Kidney capillary endothelial cell (primary cell): ENCODE measurements around the gene GPR137B.
"Not testable (repeated sequence)": the region's sequence is repeated elsewhere in the genome, so short reads cannot be mapped to it uniquely, and the experiment has no call there.

ENCODE experiments used
- DNase-seq: peaks from one replicate; pipeline ENCODE4 v3.0.0-alpha.2; 2018; ENCODE audit warnings: low spot score

Gene GPR137B

DNA sequence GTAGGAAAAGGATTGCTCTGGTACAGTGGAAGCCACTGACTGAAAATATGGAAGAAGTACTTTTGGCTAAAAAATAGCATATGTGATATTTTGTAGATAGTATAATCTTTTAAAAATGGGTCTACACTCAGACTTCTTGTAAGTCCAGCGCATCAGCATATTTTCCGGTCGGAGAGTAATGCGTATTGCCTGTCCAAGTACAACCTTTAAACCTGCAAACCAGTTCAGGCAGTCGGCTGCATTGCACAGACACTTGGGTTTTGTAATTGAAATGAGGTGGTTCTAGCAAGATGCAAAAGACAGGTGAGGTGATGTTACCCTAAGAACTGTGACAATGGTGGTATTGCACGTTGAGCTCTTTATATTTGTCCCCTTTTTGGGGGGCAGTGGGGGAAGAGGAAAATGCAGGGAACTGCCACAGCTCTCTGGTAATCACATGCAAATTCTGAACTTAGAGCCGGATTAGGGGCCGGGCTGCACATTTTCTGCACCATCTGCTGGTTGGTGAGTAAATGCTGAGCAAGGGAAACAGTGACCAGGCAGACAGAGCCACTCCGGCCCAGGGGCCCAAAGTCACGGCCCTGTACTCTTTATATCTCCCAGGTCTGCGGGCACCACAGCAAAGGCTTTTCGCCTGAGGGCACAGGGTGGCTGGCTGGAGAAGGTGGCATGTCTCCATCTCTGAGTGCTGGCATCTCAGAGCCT is 2.3 kb downstream of the GPR137B start:
- no peak for DNase-seq

DNA sequence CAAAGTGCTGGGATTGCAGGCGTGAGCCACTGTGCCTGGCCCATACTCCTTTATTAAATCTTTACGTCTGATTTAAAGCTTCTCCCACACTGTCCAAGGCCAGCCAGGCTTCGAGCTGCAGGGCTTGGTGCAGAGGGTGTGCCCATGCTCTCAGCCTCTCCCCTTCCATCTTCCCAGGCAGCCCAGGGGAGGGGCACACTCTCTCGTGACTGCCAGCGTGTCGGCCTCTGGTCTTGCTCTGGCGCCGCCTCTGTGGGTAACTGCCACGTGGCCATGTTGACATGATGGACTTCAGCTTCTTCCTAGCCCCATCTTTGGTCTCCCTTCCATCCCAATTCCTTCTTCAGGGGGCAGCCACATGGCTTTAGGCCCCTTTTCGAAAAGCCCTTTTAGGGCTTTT is 4.7 kb downstream of the GPR137B start:
- no peak for DNase-seq

DNA sequence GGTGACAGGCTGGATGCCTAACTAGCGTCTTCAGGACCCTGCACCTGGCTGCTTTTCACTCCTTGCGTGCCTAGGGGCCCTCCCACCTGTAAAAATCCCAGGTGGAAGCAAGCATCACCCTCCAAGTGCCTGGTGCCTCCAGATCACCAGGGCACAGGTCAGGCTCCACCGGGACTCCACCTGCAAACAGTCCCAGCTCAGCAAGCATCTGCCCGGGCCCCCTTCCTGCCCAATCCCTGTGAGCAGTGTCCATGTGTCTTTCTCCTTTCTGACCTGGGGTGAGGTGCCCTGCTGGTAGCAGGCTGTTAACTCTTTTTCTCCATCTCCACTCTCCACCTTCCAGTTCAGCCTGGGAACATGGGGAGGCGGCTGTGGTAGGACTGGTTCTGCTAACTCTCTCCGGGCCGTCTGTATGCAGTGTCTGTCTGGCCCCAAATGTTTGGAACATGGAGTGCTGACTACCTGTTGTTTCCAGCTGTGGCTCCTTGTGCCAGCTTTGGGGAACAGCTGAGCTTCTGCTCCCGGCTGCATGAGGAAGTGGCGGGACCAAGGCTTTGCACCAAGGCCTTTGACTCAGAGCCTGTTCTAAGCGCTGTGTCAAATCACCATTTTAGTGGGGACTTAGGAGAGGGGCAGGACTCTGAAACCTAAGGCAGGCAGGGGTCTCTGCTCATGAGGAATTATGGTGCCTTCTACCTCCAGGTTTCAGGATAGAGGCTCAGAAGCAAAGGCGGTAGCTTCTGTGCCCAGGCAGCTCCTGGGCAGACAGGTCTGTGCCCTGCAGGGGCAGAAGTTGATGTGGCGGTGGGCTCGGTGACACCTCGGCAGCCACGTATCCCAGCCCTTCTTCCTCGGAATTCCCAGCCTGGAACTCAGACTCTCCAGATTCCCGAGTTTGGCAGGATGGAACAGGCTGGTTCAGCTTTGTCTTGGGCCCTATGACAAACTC is 5.5 kb downstream of the GPR137B start:
- DNase-seq = no peak

DNA sequence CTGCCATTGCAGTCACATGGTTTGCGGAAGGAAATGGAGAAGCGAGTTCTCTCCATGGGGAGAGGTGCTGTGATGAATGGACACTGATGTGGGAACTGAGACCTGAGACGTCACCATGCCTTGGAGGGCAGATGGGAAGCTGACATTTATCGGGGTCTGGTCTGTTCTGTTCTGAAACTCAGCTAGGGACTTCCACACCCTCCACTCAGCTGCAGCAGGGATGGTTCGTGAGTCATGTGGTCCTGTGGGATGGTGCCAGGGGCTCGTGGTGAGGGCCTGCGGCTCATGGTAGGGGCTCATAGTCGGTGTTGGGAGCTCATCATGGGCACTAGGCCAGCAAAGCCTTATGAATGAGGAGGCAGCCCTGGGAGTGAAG is 6.1 kb downstream of the GPR137B start:
- DNase-seq = no peak

DNA sequence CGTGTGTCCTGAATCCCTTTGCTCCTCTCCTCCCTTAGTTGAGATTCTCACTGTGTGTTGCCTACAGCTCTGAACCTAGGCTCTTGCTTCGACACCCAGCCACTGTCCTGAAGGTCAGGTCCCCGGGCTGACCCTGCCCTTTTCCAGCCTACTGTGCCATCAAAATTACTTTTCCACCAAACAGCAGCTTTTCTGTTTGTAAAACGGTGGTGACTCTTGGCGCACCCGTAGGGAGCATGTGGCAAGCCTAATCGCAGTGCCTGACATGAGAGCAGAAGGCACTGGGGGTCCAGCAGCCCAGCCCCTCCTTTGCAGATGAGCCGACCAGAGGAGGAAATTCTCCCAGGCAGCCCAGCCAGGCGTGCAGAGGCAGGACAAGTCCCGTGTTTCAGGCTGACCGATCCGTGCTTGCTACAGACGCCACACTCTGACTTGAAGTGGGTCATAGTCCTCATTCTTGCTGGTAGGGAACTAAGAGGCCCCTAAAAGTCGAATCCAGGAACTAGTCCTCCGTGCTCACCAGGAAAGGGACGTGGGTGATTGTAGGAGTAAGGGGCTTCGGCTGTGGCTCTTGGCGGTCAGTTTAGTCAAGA is 6.8 kb downstream of the GPR137B start:
- DNase-seq = no peak

DNA sequence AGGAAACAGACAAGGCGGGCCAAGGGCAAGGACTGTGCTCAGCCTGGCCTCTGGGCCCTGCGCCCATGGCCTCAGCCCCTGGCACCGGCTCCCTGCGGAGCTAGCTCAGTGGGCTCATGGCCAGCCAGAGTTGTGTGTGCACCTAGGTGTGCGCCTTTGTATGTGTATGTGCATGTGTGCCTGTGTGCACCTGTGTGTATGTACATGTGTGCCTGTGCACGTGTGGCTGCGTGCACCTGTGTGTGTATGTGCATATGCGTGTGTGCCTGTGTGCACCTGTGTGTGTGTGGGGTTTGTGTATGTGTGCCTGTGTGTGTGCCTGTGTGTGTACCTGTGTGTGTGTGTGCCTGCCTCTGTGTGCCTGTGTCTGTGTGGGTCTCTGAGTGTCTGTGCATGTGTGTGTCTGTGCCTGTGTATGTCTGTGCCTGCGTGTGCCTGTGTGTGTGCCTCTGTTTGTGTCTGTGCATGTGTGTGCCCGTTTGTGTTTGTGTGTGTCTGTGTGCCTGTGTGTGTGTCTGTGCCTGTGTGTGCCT is 7.4 kb downstream of the GPR137B start:
- no peak for DNase-seq

DNA sequence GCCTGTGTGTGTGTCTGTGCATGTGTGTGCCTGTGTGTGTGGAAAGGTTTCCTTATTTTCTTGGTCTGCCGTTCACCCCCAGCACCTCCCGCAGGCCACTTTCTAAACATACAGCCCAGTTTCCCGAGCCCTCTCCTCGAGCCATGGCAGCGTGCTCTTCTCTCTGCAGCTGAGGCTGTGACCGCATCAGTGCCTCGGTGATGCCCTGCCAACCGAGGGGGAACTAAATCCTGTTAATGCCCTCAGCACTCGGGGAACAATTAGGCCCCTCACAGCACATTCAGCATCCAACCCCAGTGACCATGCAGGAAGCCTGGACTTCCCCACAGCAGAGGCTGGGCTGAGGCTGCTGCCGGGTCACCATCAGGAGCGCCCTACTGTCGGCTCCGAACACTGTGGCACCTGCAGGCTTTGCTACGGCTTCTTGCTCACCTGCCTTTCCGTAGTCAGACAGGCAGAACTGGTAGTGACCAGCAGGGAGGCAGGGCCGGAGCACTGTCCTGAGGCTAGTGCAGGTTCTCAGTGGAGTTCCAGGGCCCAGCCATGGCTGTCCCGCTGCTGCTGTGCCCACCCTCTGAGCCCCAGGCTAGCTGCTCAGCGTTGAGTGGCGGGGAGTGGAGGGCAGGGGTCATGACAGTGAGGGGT is 8.1 kb downstream of the GPR137B start:
- no peak for DNase-seq

DNA sequence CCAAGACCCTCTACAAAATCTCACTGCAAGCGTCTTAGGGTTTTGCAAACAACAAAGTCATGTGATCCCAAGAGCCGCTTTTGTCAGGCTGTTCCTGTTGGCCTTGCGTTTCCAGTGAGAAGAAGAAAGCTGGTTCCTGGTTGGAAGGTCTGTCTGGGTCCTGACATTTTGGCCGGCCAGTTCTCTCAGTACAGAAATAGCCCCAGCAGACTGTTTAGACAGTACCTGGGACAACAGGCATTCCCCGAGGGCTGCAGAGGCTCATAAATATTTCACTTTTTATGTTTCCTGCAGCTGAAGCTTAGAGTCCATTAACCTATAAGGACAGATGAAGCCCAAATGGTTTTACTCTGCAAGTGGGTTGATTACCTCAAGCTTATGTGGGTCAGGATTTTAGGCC is 8.6 kb downstream of the GPR137B start:
- DNase-seq = no peak

DNA sequence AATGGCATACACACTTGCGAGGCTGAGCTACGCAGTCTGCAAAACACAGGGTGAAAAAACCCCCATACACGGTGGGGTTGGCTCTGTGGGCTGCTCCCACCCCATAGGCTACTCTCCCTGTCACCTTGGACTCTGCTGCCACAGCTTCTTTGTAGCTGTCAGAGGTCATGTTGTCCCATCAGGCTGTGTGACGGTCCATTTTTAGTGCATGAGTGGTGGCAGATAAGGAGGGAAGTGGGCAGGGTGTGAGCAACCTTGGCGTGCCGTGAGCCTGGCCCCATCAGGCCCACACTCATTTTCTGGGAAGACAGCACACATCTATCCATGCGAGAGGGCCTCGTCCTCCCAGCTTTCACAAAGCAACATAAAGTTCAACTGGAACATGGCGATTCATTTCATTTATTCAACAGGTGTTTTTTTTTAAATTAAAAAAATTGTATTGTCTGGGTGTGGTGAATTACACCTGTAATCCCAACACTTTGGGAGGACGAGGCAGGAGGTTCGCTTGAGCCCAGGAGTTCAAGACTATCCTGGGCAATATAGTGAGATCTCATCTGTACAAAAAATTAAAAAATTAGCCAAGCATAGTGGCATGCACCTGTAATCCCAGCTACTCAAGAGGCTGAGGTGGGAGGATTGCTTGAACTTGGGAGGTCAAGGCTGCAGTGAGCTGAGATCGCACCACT is 9.5 kb downstream of the GPR137B start:
- no peak for DNase-seq

DNA sequence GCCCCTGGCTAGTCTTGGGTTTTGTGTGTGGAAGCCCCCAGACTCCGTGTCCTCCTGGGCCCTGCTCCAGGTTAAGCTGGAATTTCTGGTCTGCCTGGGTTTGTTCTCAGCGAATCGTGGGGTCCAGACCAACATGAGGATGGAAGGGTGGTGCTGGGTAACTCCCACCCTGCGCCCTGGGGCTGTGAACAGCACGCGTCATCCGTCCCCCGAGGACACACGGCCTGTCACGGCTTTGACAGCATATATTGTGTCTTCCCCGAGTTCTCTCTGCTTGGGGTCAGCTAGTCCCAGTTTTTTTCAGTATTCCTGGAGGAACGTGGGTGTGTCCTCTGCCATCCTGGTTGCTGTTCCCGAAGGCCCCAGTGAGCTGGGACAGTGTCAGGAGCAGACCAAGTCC is 11.8 kb downstream of the GPR137B start:
- no peak for DNase-seq

DNA sequence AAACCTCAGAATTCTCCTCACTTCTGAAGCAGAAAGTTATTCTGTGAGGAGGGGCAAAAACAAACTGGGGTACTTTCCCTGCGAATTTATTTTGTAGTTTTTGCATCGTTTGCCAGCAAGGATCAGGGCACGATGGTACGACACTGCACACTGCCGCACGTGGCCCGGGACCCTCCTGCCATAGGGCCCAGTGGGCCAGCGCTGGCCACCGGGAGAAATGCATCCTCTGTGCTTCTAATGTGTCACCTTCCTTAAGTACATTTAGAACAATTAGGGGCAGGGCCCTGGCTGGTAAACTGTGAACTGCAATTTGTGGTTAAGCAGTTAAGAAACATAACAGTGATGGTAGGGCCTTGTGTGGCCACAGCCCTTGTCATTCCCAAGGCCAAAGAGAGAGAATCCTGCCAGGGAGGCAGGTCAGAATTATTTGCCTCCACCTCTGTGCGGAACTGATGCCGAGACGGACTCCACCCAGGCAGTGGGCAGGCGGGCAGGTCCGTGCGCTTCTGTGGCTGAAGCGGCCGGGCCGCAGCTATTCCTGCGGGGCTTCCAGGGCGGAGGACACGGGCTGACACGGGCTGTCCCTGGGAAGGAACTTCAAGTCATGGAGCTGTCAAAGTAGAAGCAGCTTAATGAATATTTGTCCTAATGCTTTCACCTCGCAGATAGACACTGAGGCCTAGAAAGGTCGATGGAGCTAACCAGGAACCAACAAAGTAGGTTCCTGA is 12.5 kb downstream of the GPR137B start:
- no peak for DNase-seq

DNA sequence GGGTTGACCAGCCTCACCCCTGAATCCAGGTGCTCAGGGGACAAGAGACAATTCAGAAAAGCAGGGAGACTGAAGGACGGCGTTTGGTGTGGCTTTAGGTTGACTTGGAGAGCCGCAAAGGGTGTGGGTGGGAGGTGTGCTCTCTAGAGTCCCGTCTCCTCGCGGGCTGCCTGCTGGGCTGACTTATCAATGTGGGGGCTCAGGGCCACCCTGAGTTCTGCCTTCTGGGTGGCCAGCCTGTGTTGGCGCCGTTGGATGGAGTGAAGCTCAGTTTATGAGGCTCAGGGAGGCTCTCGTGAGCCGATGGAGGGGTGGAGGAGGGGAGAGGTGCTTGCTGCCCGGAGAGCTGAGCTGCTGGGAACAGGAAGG is 13.0 kb downstream of the GPR137B start:
- no peak for DNase-seq

DNA sequence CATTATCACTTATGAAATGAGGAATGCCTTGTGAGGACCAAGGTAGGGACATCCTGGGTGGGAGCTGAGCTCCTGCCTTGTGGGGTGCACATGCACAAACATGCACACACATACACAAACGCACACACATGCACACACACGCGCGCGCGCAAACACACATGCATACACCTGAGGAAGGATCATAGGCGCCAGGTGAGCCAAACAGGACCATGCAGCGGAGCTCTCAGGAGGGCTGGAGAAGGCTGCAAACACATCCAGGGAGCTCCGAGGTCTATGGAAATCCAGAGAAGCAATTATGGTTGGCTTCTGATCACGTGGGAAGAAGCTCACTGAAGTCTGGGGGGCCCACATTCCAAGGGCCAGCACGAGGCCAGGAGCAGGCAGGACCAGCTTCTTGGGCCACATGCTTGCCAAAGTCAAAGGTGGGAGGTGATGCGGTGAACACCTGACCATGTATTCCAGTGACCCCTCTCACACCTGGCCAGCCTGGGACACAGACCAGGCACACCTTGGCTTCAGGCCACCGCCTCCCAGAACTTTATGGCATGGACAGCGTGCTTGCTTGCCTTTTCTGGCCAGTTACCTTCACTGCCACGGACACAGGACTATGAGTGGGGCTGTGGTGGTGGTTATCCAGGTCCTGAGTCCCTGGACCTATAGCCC is 13.6 kb downstream of the GPR137B start:
- DNase-seq = no peak

DNA sequence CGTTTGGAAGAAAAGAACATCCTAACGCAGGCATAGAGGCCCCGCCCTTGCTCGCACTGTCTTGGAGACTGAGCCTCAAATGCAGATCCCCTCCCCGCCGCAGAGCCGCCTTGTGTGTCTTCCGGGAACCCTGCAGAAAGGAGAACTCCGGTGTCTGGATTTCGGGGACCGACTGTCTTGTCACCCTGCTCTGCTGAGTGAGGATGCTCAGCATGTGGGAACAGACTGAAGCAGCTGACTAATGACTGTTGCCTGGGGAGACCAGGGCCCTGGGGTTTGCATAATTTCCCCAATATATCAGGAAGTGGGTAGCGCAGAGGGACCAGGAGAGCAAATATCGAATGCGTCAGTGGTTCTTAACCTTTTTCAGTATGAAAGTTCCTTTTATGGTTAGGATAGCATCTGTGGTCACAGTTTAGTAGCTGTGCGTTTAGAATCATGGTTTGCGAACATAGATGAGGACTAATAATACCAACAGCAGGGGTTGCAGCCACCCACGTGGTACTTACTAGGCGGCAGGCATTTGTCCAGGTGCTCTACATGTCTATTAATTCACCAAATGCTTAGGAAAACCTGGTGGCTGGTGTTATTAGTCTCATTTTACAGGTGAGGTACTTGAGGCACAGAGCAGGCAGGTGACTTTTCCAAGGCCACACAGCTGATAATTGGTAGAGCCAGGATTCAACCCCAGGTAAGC is 14.3 kb downstream of the GPR137B start:
- DNase-seq = no peak

DNA sequence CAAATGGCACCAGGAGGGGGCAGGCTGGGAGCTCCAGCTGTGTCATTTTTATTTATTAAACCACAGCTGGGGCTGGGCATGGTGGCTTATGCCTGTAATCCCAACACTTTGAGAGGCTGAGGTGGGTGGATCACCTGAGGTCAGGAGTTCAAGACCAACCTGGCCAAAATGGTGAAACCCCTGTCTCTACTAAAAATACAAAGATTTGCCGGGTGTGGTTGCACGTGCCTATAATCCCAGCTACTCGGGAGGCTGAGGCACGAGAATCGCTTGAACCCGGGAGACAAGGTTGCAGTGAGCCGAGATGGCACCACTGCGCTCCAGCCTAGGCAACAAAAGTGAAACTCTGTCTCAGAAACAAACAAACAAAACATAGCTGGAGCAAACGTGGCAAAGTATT is 15.7 kb downstream of the GPR137B start:
- DNase-seq = not testable (repeated sequence)

DNA sequence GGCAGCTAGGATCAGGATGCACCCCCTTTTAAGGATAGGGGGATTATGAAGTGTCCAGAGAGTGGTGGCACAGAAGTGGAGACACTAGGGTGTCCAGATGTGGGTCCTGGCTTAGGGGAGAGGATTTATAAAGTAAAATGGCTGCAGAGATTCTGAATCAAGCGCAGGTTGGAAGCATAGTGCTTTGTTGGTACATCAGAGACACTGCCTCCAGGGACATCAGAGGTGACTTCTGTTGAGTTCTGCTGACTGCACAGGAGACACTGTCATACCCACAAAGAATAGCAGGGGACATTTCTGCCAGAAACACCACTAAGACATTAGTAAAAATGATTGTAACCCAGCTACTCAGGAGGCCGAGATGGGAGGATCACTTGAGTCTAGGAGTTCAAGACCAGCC is 16.4 kb downstream of the GPR137B start:
- no peak for DNase-seq

DNA sequence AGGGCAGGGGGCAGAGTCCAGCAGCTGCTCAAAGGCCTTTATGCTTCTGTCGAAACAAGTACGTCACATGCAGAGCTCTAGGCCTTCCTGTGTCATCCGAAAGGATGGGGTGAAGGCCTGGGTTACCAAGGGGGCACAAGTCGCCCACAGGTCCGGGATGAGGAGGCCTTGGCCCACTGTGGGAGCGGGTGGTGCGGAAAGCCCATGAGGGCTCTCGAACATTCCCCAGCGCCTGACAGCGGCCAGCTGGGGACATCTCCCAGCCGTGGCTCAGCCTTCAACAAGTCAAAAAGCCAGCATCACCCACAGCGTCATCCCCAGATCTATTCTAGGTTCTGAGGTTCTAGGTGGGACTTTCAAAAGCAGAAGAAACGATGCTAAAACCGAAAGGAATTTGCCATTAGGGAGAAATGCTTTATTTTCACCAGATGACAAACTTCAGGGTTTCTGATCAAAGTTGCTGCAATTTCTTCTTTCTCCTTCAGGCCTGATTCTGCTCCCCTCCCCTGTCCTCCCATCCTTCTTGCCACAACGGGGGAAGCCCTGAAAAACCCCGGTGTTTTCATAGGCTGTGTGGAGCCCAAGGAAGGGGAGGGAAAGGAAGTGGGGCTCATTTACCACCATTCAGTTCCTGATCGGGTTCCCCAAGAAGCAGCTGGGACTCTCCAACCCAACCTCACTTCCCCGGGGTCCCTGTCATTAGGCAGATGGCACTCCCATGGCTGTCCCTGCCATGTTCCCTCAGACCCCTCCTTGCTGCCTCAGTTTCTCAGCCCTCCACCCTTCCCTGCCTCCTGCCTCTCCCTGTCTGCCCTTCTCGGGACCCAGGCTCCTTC is 17.6 kb downstream of the GPR137B start:
- DNase-seq = no peak

DNA sequence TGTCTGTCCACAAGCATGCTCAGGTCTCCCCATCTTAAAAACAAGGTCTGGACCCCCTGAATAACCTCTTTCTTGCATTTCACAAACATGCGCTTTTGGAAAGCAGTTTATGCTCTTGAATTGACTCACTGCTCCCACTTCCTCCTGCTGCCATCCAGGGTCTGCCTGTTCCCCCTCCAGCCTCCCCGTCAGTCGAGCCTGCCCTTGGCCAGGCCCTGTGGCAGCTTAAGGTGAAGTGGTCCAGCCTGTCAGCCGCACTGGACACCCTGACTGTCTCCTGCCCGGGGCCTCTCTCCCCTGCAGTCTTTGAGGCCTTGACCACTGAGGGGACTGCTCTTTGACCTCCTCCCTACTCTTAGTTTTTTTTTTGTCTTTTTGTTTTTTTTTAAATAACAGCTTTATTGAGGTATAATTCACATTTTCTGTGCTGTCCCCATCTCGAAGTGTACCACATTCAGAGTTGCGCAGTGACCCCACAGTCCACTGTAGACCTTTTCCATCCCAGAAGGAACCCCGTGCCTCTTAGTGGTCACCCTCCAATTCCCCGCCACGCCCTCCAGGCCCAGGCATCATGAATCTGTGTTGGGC is 18.3 kb downstream of the GPR137B start:
- no peak for DNase-seq

DNA sequence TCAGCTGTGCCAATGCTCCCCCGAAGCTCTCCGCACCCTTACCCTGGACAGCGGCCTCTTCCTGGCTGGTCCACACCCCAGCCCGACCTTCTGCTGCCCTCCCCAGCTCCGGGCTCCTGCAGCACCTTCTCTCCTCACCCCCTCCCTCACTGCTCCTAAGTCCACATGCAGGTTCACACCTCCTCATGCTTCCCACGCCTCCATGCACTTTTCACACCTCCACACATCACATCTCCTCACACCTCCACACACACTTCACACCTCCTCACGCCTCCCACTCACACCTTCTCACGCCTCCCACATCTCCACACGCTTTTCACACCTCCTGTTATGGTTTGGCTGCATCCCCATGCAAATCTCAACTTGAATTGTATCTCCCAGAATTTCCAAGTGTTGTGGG is 18.9 kb downstream of the GPR137B start:
- DNase-seq = no peak
